DND-41 (cell line): ENCODE measurements around the gene EEA1.

Source experiments
- ATAC-seq: fragments of 200-7000 bp; cut with Tn5 transposase; 3 replicates; pipeline ENCODE4 v1.9.1; 2021; ENCODE audit warnings: low read depth; ENCODE audit not compliant: insufficient read depth
- DNase-seq: peaks from one replicate; pipeline ENCODE4 v3.0.0-alpha.2; 2020
- H2AFZ ChIP-seq: 2 replicates; pipeline ENCODE4 v1.6.0; 2012; ENCODE audit warnings: low read depth, low read length
- H3K27ac ChIP-seq: 2 replicates; pipeline ENCODE4 v1.5.1; 2012; ENCODE audit warnings: low read length, inconsistent platforms
- H3K27me3 ChIP-seq: fragments of 200-600 bp; sonication (generic); 2 replicates; pipeline ENCODE4 v1.6.0; 2012; ENCODE audit warnings: low read length, mild to moderate bottlenecking, inconsistent platforms; ENCODE audit not compliant: insufficient read depth, poor library complexity
- H3K36me3 ChIP-seq: 2 replicates; pipeline ENCODE4 v1.5.1; 2012; ENCODE audit warnings: low read length, inconsistent platforms; ENCODE audit not compliant: insufficient read depth
- H3K4me1 ChIP-seq: 2 replicates; pipeline ENCODE4 v1.5.1; 2012; ENCODE audit warnings: mild to moderate bottlenecking, low read length; ENCODE audit not compliant: insufficient read depth
- H3K4me2 ChIP-seq: 2 replicates; pipeline ENCODE4 v1.6.0; 2012; ENCODE audit warnings: mild to moderate bottlenecking, moderate library complexity, low read length, inconsistent platforms; ENCODE audit not compliant: insufficient read depth
- H3K4me3 ChIP-seq, 2 experiments: fragments of 200-600 bp in 1 of 2; shearing (Covaris generic) in 1 of 2; 2 replicates each; pipeline ENCODE4 v1.5.1; 2012 to 2016; ENCODE audit warnings: inconsistent platforms in 2 of 2, low read length in 2 of 2, mild to moderate bottlenecking in 2 of 2, low read depth in 1 of 2, moderate library complexity in 1 of 2
- H3K79me2 ChIP-seq: 2 replicates; pipeline ENCODE4 v1.6.0; 2012; ENCODE audit warnings: low read length, inconsistent platforms; ENCODE audit not compliant: insufficient read depth
- H3K9ac ChIP-seq: 2 replicates; pipeline ENCODE4 v1.6.0; 2012; ENCODE audit warnings: low read depth, mild to moderate bottlenecking, inconsistent platforms, low read length, moderate library complexity
- H3K9me3 ChIP-seq: 2 replicates; pipeline ENCODE4 v1.5.1; 2012; ENCODE audit warnings: low read length, moderate library complexity, mild to moderate bottlenecking, inconsistent platforms; ENCODE audit not compliant: insufficient read depth, severe bottlenecking
- H4K20me1 ChIP-seq: 2 replicates; pipeline ENCODE4 v1.6.0; 2012; ENCODE audit warnings: low read length; ENCODE audit not compliant: insufficient read depth
- EZH2 ChIP-seq: IDR thresholded peaks from 3 replicates; pipeline ENCODE4 v1.6.1; 2012; ENCODE audit warnings: borderline replicate concordance, low read depth, mild to moderate bottlenecking, moderate library complexity, low read length, inconsistent platforms; ENCODE audit not compliant: severe bottlenecking
- TF ChIP-seq, protein P1 (sequence below): IDR thresholded peaks from 2 replicates; pipeline ENCODE4 v1.5.1; 2012; ENCODE audit warnings: borderline replicate concordance, low read length, moderate library complexity, mild to moderate bottlenecking; ENCODE audit not compliant: poor library complexity, severe bottlenecking; ENCODE audit errors: extremely low read depth

EEA1 gene

GRCh38 chr12:92953747-92954146, 24.7 kb upstream of the EEA1 start:
- no peak overlapping the region for H3K9ac ChIP-seq
- no peaks in the 10 kb centered on the region for H4K20me1 ChIP-seq
- no peak for DNase-seq
- H3K4me3 ChIP-seq: no peak overlapping the region
- H3K9me3 ChIP-seq: peaks cover 23% of the 10 kb centered on the region
- no peak for ATAC-seq
- no peak for TF ChIP-seq EZH2
- TF ChIP-seq, protein P1, sequence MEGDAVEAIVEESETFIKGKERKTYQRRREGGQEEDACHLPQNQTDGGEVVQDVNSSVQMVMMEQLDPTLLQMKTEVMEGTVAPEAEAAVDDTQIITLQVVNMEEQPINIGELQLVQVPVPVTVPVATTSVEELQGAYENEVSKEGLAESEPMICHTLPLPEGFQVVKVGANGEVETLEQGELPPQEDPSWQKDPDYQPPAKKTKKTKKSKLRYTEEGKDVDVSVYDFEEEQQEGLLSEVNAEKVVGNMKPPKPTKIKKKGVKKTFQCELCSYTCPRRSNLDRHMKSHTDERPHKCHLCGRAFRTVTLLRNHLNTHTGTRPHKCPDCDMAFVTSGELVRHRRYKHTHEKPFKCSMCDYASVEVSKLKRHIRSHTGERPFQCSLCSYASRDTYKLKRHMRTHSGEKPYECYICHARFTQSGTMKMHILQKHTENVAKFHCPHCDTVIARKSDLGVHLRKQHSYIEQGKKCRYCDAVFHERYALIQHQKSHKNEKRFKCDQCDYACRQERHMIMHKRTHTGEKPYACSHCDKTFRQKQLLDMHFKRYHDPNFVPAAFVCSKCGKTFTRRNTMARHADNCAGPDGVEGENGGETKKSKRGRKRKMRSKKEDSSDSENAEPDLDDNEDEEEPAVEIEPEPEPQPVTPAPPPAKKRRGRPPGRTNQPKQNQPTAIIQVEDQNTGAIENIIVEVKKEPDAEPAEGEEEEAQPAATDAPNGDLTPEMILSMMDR: no peak
- no peaks in the 10 kb centered on the region for H3K27me3 ChIP-seq
- no peaks in the 10 kb centered on the region for H3K4me1 ChIP-seq
- H3K79me2 ChIP-seq: no peaks in the 10 kb centered on the region
- H3K36me3 ChIP-seq: no peaks in the 10 kb centered on the region
- no peak overlapping the region for H2AFZ ChIP-seq
- no peak overlapping the region for H3K4me2 ChIP-seq
- no peak overlapping the region for H3K27ac ChIP-seq

DNA sequence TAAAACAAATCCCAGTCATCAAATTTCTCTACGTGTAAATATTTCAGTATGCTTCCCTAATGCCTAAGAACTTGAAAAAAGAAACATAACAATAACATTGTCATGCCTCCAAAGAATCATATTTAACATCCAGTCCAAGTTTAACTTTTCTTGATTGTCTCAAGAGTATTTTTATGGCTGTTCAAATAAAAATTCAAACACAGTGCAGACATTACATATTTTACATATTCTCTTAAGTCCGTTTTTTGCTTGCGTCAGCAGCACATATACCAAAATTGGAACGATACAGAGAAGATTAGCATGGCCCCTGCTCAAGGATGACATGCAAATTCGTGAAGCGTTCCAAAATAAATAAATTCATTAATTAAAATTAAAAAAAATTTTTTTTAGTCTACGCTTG, 23.3 kb upstream of the EEA1 start:
- Histone ChIP-seq H3K4me2 (no peak overlapping the region), H3K4me3 (no peak overlapping the region), H3K4me1 (no peaks in the 10 kb centered on the region), H4K20me1 (no peaks in the 10 kb centered on the region), H3K9ac (no peak overlapping the region), H3K79me2 (no peaks in the 10 kb centered on the region), H3K36me3 (no peaks in the 10 kb centered on the region), H3K9me3 (peaks cover 20% of the 10 kb centered on the region), H2AFZ (no peak overlapping the region), H3K27me3 (no peaks in the 10 kb centered on the region), H3K27ac (no peak overlapping the region)
- no peak for DNase-seq
- ATAC-seq: no peak
- no peak for TF ChIP-seq EZH2
- TF ChIP-seq, protein P1: no peak

DNA sequence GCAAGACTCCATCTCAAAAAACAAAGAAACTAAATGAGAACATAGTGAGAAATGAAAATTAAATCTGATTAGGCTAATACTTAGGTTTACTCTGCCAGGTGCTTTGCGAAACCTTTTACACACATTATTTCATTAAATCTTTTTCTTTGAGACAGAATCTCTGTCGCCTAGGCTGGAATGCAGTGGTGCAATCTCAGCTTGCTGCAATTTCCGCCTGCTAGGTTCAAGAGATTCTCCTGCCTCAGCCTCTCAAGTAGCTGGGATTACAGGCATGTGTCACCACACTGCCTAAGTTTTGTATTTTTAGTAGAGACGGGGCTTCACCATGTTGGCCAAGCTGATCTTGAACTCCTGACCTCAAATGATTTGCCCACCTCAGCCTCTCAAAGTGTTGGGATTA, 21.9 kb upstream of the EEA1 start:
- no peak overlapping the region for H3K4me2 ChIP-seq
- no peaks in the 10 kb centered on the region for H3K27me3 ChIP-seq
- no peak overlapping the region for H2AFZ ChIP-seq
- H3K79me2 ChIP-seq: no peaks in the 10 kb centered on the region
- peaks cover 17% of the 10 kb centered on the region for H3K9me3 ChIP-seq
- no peaks in the 10 kb centered on the region for H3K36me3 ChIP-seq
- H3K9ac ChIP-seq: no peak overlapping the region
- H4K20me1 ChIP-seq: no peaks in the 10 kb centered on the region
- no peak overlapping the region for H3K27ac ChIP-seq
- TF ChIP-seq EZH2: no peak
- TF ChIP-seq, protein P1: no peak
- DNase-seq (no peak), ATAC-seq (no peak)
- H3K4me3 ChIP-seq: no peak overlapping the region
- H3K4me1 ChIP-seq: no peaks in the 10 kb centered on the region

- ATAC-seq (no peak), DNase-seq (no peak)
- Histone ChIP-seq H4K20me1 (no peaks in the 10 kb centered on the region), H3K4me3 (no peak overlapping the region), H2AFZ (no peak overlapping the region), H3K9me3 (peaks cover 17% of the 10 kb centered on the region), H3K4me1 (no peaks in the 10 kb centered on the region), H3K79me2 (no peaks in the 10 kb centered on the region), H3K27me3 (no peaks in the 10 kb centered on the region), H3K4me2 (no peak overlapping the region), H3K36me3 (no peaks in the 10 kb centered on the region), H3K9ac (no peak overlapping the region), H3K27ac (no peak overlapping the region)
- TF ChIP-seq EZH2: no peak
- TF ChIP-seq, protein P1: no peak
These were observed 20.9 kb upstream of the EEA1 start for GRCh38 chr12:92950011-92950410.
